Body of pancreas (tissue), 4 donors: ENCODE data around the gene CREB5.

Source experiments
- POLR2A ChIP-seq, 3 donors: fragments of 450-650 bp; IDR thresholded peaks; one replicate each; pipeline ENCODE4 v1.6.1; 2016; ENCODE audit warnings: antibody characterized with exemption in 3 of 3, mild to moderate bottlenecking in 2 of 3
- TF ChIP-seq, protein P1 (sequence below), 7 experiments: fragments of 450-650 bp in 4 of 7; fragments of 200-600 bp in 3 of 7; sonication (generic) in 3 of 7; IDR thresholded peaks; one replicate each; pipeline ENCODE4 v1.5.1; 2016 to 2019; ENCODE audit warnings: antibody characterized with exemption in 7 of 7

- TF ChIP-seq, protein P1, sequence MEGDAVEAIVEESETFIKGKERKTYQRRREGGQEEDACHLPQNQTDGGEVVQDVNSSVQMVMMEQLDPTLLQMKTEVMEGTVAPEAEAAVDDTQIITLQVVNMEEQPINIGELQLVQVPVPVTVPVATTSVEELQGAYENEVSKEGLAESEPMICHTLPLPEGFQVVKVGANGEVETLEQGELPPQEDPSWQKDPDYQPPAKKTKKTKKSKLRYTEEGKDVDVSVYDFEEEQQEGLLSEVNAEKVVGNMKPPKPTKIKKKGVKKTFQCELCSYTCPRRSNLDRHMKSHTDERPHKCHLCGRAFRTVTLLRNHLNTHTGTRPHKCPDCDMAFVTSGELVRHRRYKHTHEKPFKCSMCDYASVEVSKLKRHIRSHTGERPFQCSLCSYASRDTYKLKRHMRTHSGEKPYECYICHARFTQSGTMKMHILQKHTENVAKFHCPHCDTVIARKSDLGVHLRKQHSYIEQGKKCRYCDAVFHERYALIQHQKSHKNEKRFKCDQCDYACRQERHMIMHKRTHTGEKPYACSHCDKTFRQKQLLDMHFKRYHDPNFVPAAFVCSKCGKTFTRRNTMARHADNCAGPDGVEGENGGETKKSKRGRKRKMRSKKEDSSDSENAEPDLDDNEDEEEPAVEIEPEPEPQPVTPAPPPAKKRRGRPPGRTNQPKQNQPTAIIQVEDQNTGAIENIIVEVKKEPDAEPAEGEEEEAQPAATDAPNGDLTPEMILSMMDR (IDR thresholded peaks at IDR 0.05) = no peak
- no peak for TF ChIP-seq POLR2A (IDR thresholded peaks at IDR 0.05)
These were observed 11.7 kb downstream of the CREB5 start for GRCh38 chr7:28423918-28424514.
